PC-3 (cell line): ENCODE data around the gene CST1. TPM values are rescaled to one million over a fixed set of nuclear protein-coding genes. Genes with fewer than 3 reads are reported as not detected.
"Not testable (repeated sequence)": the region's sequence is repeated elsewhere in the genome, so short reads cannot be mapped to it uniquely, and the experiment has no call there.

ENCODE experiments used
- ATAC-seq: fragments of 200-7000 bp; cut with Tn5 transposase; 2 replicates; pipeline ENCODE4 v1.9.1; 2020; ENCODE audit warnings: mild to moderate bottlenecking, moderate library complexity
- BruUV-seq: library from RNA; stranded (reverse); fragments of 400-500 nt; replicated peaks from 2 replicates; lab custom pipeline; 2021; lab: Mats Ljungman, UMichigan
- CTCF ChIA-PET: fragments of 300-600 bp; sonication (Branson Sonifier 250); formaldehyde crosslinking; loops from one replicate; lab custom pipeline; 2022; ENCODE audit warnings: antibody characterized with exemption; lab: Charles Lee
- POLR2A ChIA-PET: fragments of 300-600 bp; sonication (Branson Sonifier 250); formaldehyde crosslinking; loops from one replicate; lab custom pipeline; 2022; ENCODE audit warnings: antibody characterized with exemption; ENCODE audit not compliant: unreplicated experiment; lab: Charles Lee
- DNase-seq: peaks from one replicate; pipeline ENCODE4 v3.0.0-alpha.2; 2015
- H2AFZ ChIP-seq: fragments of 300-600 bp; sonication (generic); 2 replicates; pipeline ENCODE4 v1.6.0; 2016; ENCODE audit warnings: antibody characterized with exemption, low read length
- H3F3A ChIP-seq: fragments of 300-600 bp; sonication (generic); one replicate; pipeline ENCODE4 v1.6.0; 2017; ENCODE audit warnings: antibody characterized with exemption, low read length, control low read depth, mild to moderate bottlenecking; ENCODE audit not compliant: unreplicated experiment
- H3K27ac ChIP-seq: fragments of 300-600 bp; sonication (generic); 2 replicates; pipeline ENCODE4 v1.5.1; 2016; ENCODE audit warnings: mild to moderate bottlenecking, low read length
- H3K27me3 ChIP-seq: fragments of 300-600 bp; sonication (generic); 2 replicates; pipeline ENCODE4 v1.6.1; 2016; ENCODE audit warnings: low read length, mixed read lengths
- H3K36me3 ChIP-seq: fragments of 300-600 bp; sonication (generic); 2 replicates; pipeline ENCODE4 v1.6.1; 2016; ENCODE audit warnings: low read depth, mixed run types, low read length, mixed read lengths
- H3K4me1 ChIP-seq: fragments of 300-600 bp; sonication (generic); 2 replicates; pipeline ENCODE4 v1.5.1; 2016; ENCODE audit warnings: low read length; ENCODE audit not compliant: insufficient read depth
- H3K4me2 ChIP-seq: fragments of 300-600 bp; sonication (generic); 2 replicates; pipeline ENCODE4 v1.6.0; 2016; ENCODE audit warnings: low read length
- H3K4me3 ChIP-seq: fragments of 300-600 bp; sonication (generic); 2 replicates; pipeline ENCODE4 v1.5.1; 2016; ENCODE audit warnings: mild to moderate bottlenecking, low read length, mixed read lengths
- H3K79me2 ChIP-seq: fragments of 300-600 bp; sonication (generic); 2 replicates; pipeline ENCODE4 v1.6.1; 2017; ENCODE audit warnings: low read length, mixed read lengths
- H3K9ac ChIP-seq: fragments of 300-600 bp; sonication (generic); 2 replicates; pipeline ENCODE4 v1.6.0; 2016; ENCODE audit warnings: mild to moderate bottlenecking, low read length
- H3K9me2 ChIP-seq: fragments of 300-600 bp; sonication (generic); replicated peaks from 2 replicates; pipeline ENCODE4 v1.6.1; 2016; ENCODE audit warnings: mixed run types, low read length, mixed read lengths
- H3K9me3 ChIP-seq: fragments of 300-600 bp; sonication (generic); 2 replicates; pipeline ENCODE4 v1.6.1; 2016; ENCODE audit warnings: low read length, mixed read lengths
- H4K20me1 ChIP-seq: fragments of 300-600 bp; sonication (generic); 2 replicates; pipeline ENCODE4 v1.6.1; 2016; ENCODE audit warnings: low read length, mixed read lengths
- CTCF ChIP-seq: fragments of 300-600 bp; sonication (generic); conservative IDR thresholded peaks from 2 replicates; pipeline ENCODE4 v1.5.1; 2017; ENCODE audit warnings: antibody characterized with exemption, low read depth, mild to moderate bottlenecking, low read length
- EZH2 ChIP-seq: fragments of 300-600 bp; sonication (generic); IDR thresholded peaks from one replicate; pipeline ENCODE4 v1.6.1; 2017; ENCODE audit warnings: antibody characterized with exemption, mild to moderate bottlenecking, low read length; ENCODE audit not compliant: unreplicated experiment
- EZH2phosphoT487 ChIP-seq: fragments of 300-600 bp; sonication (generic); IDR thresholded peaks from 2 replicates; pipeline ENCODE4 v1.6.1; 2018; ENCODE audit warnings: mild to moderate bottlenecking, antibody characterized with exemption, low read length, borderline replicate concordance
- intact Hi-C: fragments of 100-400 bp; cut with micrococcal nuclease; formaldehyde crosslinking; loops from 2 replicates; pipeline ENCODE4 v1.9.0; 2023
- total RNA-seq: library from RNA; depleted of rRNA; stranded (reverse); fragments of >200 nt; gene quantifications from 2 replicates; pipeline ENCODE4 v1.2.3, GENCODE V29; 2014

CST1 gene
- total RNA-seq, 1 experiment from 2014 or later = 0.22 TPM

- no TSS peak for BruUV-seq
- no peaks in the 10 kb centered on the region for H3F3A ChIP-seq
- H3K9me3 ChIP-seq = no peaks in the 10 kb centered on the region
- no peak overlapping the region for H2AFZ ChIP-seq
- TF ChIP-seq EZH2phosphoT487 = no peak
- no peak for TF ChIP-seq CTCF
- no peak for TF ChIP-seq EZH2
- ChIA-PET POLR2A (no interaction called here), CTCF (no interaction called here)
- DNase-seq = no peak
- no peaks in the 10 kb centered on the region for H3K36me3 ChIP-seq
- H3K27ac ChIP-seq = no peak overlapping the region
- peaks cover 3% of the 10 kb centered on the region for H3K27me3 ChIP-seq
- H3K9me2 ChIP-seq = no peaks in the 10 kb centered on the region
- no peaks in the 10 kb centered on the region for H3K79me2 ChIP-seq
- no peak for ATAC-seq
- H3K4me2 ChIP-seq = no peak overlapping the region
- no peak overlapping the region for H3K9ac ChIP-seq
- H3K4me3 ChIP-seq = no peak overlapping the region
- no peaks in the 10 kb centered on the region for H4K20me1 ChIP-seq
- intact Hi-C loops = no loop called here
- no peaks in the 10 kb centered on the region for H3K4me1 ChIP-seq
Measured at GRCh38 chr20:23766531-23766930, 15.8 kb upstream of the CST1 start.

DNA sequence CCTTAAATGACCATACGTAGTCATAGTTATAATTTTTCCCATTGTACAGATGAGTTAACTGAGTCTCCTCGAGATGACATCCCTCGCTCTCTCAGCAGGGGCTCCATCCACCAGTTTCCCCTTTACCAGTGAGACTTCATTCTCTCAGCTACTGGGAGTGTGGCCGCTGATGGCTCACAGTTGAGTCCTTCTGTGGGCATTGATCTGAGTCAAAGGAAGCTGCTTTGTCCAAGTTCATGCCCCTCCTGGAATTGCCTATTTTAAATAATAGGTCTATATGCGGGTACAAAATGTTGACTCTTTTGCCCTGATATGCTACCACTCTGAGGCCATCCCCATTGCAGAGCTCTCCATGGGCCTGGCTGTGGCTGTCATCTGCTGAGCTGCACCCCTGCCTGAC, 14.8 kb upstream of the CST1 start:
- ATAC-seq (no peak), DNase-seq (no peak)
- Histone ChIP-seq H3K4me2 (no peak overlapping the region), H3K36me3 (no peaks in the 10 kb centered on the region), H3F3A (no peaks in the 10 kb centered on the region), H3K27me3 (peaks cover 4% of the 10 kb centered on the region), H3K4me1 (no peaks in the 10 kb centered on the region), H3K79me2 (no peaks in the 10 kb centered on the region), H3K27ac (no peak overlapping the region), H3K9me2 (no peaks in the 10 kb centered on the region), H3K9me3 (no peaks in the 10 kb centered on the region), H4K20me1 (no peaks in the 10 kb centered on the region), H3K4me3 (no peak overlapping the region), H3K9ac (no peak overlapping the region), H2AFZ (no peak overlapping the region)
- CTCF ChIA-PET = no interaction called here
- no TSS peak for BruUV-seq
- POLR2A ChIA-PET = no interaction called here
- intact Hi-C loops = no loop called here
- TF ChIP-seq EZH2phosphoT487 = no peak
- no peak for TF ChIP-seq CTCF
- TF ChIP-seq EZH2 = no peak

DNA sequence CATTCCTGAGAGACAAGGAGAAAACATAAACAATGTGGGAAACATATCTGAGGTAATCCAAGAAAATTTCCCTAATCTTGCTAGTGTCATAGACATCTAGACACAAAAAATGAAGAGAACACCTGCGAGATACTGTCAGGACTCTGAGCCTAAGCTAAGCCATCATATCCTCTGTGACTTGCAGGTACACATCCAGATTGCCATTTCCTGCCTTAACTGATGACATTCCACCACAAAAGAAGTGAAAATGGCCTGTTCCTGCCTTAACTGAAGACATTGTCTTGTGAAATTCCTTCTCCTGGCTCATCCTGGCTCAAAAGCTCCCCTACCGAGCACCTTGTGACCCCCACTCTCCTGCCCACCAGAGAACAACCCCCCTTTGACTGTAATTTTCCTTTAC, 13.9 kb upstream of the CST1 start:
- H3K9me2 ChIP-seq, intact Hi-C loops, H4K20me1 ChIP-seq, BruUV-seq, DNase-seq, H3K36me3 ChIP-seq, H3K27ac ChIP-seq, H3K79me2 ChIP-seq, H3K4me2 ChIP-seq, H3K4me1 ChIP-seq, H2AFZ ChIP-seq, H3F3A ChIP-seq, H3K9me3 ChIP-seq, POLR2A ChIA-PET, H3K4me3 ChIP-seq, H3K9ac ChIP-seq, CTCF ChIA-PET, ATAC-seq, H3K27me3 ChIP-seq: not testable (repeated sequence)
